Suprapubic skin (tissue), 3 donors: ENCODE measurements around the gene ATXN2L.

ENCODE experiments used
- CTCF ChIP-seq, 2 donors: fragments of 200-600 bp in 1 of 2; fragments of 450-650 bp in 1 of 2; sonication (generic) in 1 of 2; IDR thresholded peaks; one replicate each; pipeline ENCODE4 v1.5.1; 2016 to 2019; ENCODE audit warnings: antibody characterized with exemption in 2 of 2, mild to moderate bottlenecking in 1 of 2, moderate library complexity in 1 of 2
- EP300 ChIP-seq: sonication (generic); formaldehyde crosslinking; IDR thresholded peaks from one replicate; pipeline ENCODE4 v1.6.1; 2017; ENCODE audit warnings: antibody characterized with exemption
- POLR2A ChIP-seq, 2 donors: fragments of 450-650 bp; IDR thresholded peaks; one replicate each; pipeline ENCODE4 v1.6.1; 2017; ENCODE audit warnings: antibody characterized with exemption in 2 of 2, mild to moderate bottlenecking in 2 of 2, moderate library complexity in 2 of 2

- TF ChIP-seq CTCF (IDR thresholded peaks at IDR 0.05), result no peak
- no peak for TF ChIP-seq EP300
- TF ChIP-seq POLR2A (IDR thresholded peaks at IDR 0.05), result no peak
These were observed 50.2 kb downstream of the ATXN2L start for GRCh38 chr16:28872952-28873351.
